IPS-18a (cell line): ENCODE results near the gene KAZALD1.

Experiments used
- H3K27ac ChIP-seq: one replicate; pipeline ENCODE4 v1.5.1; 2013; ENCODE audit warnings: low read length
- H3K27me3 ChIP-seq: one replicate; pipeline ENCODE4 v1.6.1; 2013; ENCODE audit warnings: mild to moderate bottlenecking, low read length; ENCODE audit not compliant: control insufficient read depth, insufficient read depth
- H3K36me3 ChIP-seq: one replicate; pipeline ENCODE4 v1.6.1; 2013; ENCODE audit warnings: low read depth, low read length; ENCODE audit not compliant: control insufficient read depth
- H3K4me1 ChIP-seq: one replicate; pipeline ENCODE4 v1.6.1; 2013; ENCODE audit warnings: low read depth, low read length; ENCODE audit not compliant: control insufficient read depth
- H3K4me3 ChIP-seq: one replicate; pipeline ENCODE4 v1.5.1; 2013; ENCODE audit warnings: low read length
- H3K9ac ChIP-seq: one replicate; pipeline ENCODE4 v1.6.1; 2013; ENCODE audit warnings: mild to moderate bottlenecking, low read length, moderate library complexity
- H3K9me3 ChIP-seq: one replicate; pipeline ENCODE4 v1.6.1; 2013; ENCODE audit warnings: low read depth, low read length; ENCODE audit not compliant: control insufficient read depth

The KAZALD1 gene

GRCh38 chr10:101054351-101054750 is 7.4 kb upstream of the KAZALD1 start:
- H3K9me3 ChIP-seq: no peaks in the 10 kb centered on the region
- no peak overlapping the region for H3K4me3 ChIP-seq
- no peak overlapping the region for H3K27ac ChIP-seq
- peaks cover 38% of the 10 kb centered on the region for H3K27me3 ChIP-seq
- H3K4me1 ChIP-seq: no peaks in the 10 kb centered on the region
- no peak overlapping the region for H3K9ac ChIP-seq
- H3K36me3 ChIP-seq: no peaks in the 10 kb centered on the region

DNA sequence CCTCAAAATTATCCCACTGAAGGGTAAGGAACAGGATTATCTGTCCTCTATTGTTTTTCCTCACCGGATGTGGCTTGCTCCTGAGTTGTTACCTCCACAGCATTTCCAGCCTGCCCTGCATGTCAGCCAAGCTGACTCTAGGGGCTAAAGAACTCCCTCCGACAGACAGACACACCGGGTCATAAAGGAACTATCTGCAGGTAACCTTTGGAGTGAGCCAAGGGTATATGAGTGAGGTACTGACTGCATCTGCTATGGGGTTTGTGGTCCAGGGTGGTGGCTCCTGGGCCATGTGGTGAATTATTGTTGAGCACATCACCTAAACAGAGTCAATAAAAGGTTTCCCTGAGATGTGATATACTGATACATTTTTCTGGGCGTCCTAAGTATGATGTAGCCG is 6.9 kb upstream of the KAZALD1 start:
- no peaks in the 10 kb centered on the region for H3K36me3 ChIP-seq
- H3K4me3 ChIP-seq: no peak overlapping the region
- peaks cover 4% of the 10 kb centered on the region for H3K4me1 ChIP-seq
- H3K27me3 ChIP-seq: peaks cover 32% of the 10 kb centered on the region
- H3K9ac ChIP-seq: no peak overlapping the region
- no peaks in the 10 kb centered on the region for H3K9me3 ChIP-seq
- H3K27ac ChIP-seq: no peak overlapping the region

DNA sequence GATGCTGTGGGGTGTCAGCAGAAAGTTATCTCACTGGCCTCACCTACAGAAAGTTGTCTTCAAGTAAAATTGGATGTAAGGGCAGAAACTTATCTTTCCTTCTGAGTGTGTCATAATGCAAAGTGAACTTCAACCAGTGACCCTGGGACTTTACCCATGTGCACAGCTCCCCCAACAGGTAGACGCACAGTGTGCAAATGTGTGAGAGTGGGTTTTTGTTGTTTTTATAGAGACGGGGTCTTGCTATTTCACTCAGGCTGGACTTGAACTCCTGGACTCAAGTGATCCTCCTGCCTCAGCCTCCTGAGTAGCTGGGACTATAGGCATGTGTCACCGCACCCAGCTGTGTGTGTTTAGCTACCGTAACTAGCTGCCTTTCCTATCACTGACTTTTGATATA is 6.4 kb upstream of the KAZALD1 start:
- Histone ChIP-seq H3K9ac (no peak overlapping the region), H3K4me1 (peaks cover 4% of the 10 kb centered on the region), H3K36me3 (no peaks in the 10 kb centered on the region)

DNA sequence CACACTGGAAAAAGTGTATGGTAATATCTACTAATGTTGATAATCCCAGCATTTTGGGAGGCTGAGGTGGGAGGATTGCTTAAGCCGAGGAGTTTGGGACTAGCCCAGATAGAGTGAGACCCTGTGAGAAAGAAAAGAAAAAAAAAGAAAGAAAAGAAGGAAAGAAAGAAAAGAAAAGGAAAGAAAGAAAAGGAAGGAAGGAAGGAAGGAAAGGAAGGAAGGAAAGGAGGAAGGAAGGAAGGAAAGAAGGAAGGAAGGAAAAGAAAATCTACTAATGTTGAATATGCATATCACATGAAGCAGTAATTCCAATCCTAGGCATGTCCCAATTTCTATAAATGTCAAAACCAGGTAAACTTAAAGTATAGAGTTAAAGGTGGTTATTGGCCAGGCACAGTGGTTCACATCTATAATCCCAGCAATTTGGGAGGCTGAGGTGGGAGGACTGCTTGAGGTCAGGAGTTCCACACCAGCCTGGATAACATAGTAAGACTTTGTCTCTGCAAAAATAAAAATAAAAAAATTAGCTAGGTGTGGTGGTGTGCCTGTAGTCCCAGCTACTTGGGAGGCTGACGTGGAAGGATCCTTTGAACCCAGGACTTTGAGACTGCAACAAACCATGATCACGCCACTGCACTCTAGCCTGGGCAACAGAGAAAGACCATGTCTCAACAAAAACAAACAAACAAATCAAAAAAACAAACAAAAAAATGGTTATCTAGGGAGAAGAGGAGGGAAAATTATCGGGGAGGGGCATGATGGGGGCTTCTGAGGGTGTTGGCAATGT is 5.2 kb upstream of the KAZALD1 start:
- Histone ChIP-seq H3K9me3 (no peaks in the 10 kb centered on the region), H3K9ac (no peak overlapping the region), H3K27me3 (peaks cover 21% of the 10 kb centered on the region), H3K36me3 (no peaks in the 10 kb centered on the region), H3K4me3 (no peak overlapping the region), H3K27ac (no peak overlapping the region), H3K4me1 (peaks cover 4% of the 10 kb centered on the region)

More for the DNA sequence above, 6.4 kb upstream of the KAZALD1 start:
- peaks cover 27% of the 10 kb centered on the region for H3K27me3 ChIP-seq
- no peaks in the 10 kb centered on the region for H3K9me3 ChIP-seq
- H3K27ac ChIP-seq: no peak overlapping the region
- H3K4me3 ChIP-seq: no peak overlapping the region

DNA sequence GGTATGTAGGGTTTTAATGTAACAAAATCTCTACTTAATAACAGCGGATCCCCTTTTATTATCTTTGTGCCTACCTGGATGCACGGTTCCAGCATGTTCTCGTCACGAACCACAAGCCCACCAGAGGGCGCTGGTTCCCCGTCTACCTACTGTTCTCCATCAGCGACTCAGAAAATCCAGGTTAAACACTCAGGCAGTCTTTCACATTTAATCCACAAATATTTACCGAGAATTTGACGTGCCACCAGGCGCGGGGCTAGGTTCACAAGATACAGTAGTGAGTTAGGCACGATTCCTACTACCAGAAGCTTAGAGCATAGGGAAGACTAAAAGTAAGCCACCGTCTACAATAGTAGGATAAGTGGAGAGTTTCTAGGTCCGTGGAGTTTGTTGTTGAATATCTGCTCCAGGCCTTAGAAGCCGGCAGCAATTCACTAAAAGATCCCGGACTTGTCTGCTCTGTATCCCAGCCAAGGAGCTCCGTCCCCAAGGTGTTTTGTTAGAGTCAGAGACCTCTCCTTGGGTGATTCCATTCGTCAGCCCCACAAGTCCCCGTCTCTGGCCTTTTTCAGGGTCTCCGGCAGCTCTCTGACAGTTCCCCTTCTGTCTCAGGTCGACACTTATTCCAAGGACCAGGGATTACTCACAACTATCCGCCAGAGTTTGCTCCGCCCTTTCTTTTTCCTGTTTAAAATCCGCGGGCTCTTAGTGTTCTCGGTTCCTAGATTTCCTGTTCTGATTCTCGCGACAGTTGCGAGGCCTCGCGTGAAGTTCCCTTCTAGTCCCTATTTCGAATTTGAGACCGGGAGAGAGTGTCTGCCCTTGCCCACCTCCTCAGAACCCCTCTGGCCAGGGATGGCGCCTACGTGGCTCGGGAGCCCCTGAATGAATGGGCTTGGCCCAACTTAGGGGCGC is 1.5 kb upstream of the KAZALD1 start:
- Histone ChIP-seq H3K36me3 (no peaks in the 10 kb centered on the region), H3K4me1 (peaks cover 22% of the 10 kb centered on the region), H3K9ac (peak overlapping the region; percentile 87), H3K4me3 (peak overlapping the region; percentile 89), H3K27ac (peak overlapping the region; percentile 38), H3K9me3 (no peaks in the 10 kb centered on the region), H3K27me3 (peaks cover 43% of the 10 kb centered on the region)

- H3K9me3 ChIP-seq: no peaks in the 10 kb centered on the region
- H3K27me3 ChIP-seq: peaks cover 51% of the 10 kb centered on the region
- no peaks in the 10 kb centered on the region for H3K36me3 ChIP-seq
- peaks cover 22% of the 10 kb centered on the region for H3K4me1 ChIP-seq
- H3K27ac ChIP-seq: peak overlapping the region; percentile 38
- H3K9ac ChIP-seq: peak overlapping the region; percentile 87
- H3K4me3 ChIP-seq: peak overlapping the region; percentile 89
These were observed 702 bp upstream of the KAZALD1 start for GRCh38 chr10:101060951-101061623.

DNA sequence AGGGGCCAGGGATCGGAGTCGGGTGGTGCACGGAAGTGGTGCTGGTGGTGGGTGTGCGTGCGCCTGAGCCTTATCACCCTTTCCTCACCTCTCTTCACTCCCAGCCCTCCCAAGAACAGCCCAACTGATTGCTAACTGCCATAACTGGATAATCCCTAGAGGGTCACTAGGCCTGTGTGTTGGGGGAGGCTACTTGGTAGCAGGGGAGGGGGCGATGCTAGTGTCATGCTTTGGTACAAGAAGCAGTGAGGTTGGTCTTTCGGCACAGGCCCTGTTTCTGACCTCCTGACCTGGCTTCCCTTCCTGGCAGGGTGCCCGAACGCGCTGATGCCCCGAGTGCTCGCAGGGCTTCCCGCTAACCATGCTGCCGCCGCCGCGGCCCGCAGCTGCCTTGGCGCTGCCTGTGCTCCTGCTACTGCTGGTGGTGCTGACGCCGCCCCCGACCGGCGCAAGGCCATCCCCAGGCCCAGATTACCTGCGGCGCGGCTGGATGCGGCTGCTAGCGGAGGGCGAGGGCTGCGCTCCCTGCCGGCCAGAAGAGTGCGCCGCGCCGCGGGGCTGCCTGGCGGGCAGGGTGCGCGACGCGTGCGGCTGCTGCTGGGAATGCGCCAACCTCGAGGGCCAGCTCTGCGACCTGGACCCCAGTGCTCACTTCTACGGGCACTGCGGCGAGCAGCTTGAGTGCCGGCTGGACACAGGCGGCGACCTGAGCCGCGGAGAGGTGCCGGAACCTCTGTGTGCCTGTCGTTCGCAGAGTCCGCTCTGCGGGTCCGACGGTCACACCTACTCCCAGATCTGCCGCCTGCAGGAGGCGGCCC is 652 bp downstream of the KAZALD1 start:
- peaks cover 64% of the 10 kb centered on the region for H3K27me3 ChIP-seq
- no peaks in the 10 kb centered on the region for H3K36me3 ChIP-seq
- no peaks in the 10 kb centered on the region for H3K9me3 ChIP-seq
- no peak overlapping the region for H3K9ac ChIP-seq
- H3K4me1 ChIP-seq: peaks cover 22% of the 10 kb centered on the region
- H3K4me3 ChIP-seq: peak overlapping the region; percentile 89
- H3K27ac ChIP-seq: no peak overlapping the region

- no peak overlapping the region for H3K27ac ChIP-seq
- H3K9ac ChIP-seq: no peak overlapping the region
These were observed 1.3 kb downstream of the KAZALD1 start for GRCh38 chr10:101063050-101063525.

GRCh38 chr10:101063548-101064414 is 2.0 kb downstream of the KAZALD1 start:
- Histone ChIP-seq H3K36me3 (no peaks in the 10 kb centered on the region), H3K4me1 (peaks cover 22% of the 10 kb centered on the region), H3K27ac (no peak overlapping the region), H3K9ac (no peak overlapping the region), H3K9me3 (no peaks in the 10 kb centered on the region), H3K4me3 (no peak overlapping the region), H3K27me3 (peaks cover 70% of the 10 kb centered on the region)

More at GRCh38 chr10:101063050-101063525, 1.3 kb downstream of the KAZALD1 start:
- no peaks in the 10 kb centered on the region for H3K9me3 ChIP-seq
- no peaks in the 10 kb centered on the region for H3K36me3 ChIP-seq
- H3K27me3 ChIP-seq: peaks cover 70% of the 10 kb centered on the region
- H3K4me1 ChIP-seq: peaks cover 22% of the 10 kb centered on the region
- H3K4me3 ChIP-seq: peak overlapping the region; percentile 89

DNA sequence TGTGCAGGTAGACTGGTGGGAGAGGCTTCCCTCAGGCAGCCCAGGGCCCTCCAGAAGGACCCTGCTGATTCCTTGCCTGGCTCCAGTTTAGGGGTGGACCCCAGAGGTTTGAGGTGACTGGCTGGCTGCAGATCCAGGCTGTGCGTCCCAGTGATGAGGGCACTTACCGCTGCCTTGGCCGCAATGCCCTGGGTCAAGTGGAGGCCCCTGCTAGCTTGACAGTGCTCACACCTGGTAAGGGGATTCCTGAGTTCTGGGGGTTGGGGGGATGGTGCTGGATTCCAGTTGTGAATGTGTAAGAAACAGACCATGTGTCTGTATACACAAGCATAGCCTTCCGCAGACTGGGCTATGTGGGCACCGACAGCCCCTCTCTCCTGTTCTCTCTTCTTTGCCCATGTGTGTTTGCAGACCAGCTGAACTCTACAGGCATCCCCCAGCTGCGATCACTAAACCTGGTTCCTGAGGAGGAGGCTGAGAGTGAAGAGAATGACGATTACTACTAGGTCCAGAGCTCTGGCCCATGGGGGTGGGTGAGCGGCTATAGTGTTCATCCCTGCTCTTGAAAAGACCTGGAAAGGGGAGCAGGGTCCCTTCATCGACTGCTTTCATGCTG is 2.7 kb downstream of the KAZALD1 start:
- no peaks in the 10 kb centered on the region for H3K9me3 ChIP-seq
- no peaks in the 10 kb centered on the region for H3K36me3 ChIP-seq
- no peak overlapping the region for H3K27ac ChIP-seq
- peaks cover 70% of the 10 kb centered on the region for H3K27me3 ChIP-seq
- H3K4me1 ChIP-seq: peaks cover 22% of the 10 kb centered on the region
- H3K4me3 ChIP-seq: no peak overlapping the region
- H3K9ac ChIP-seq: no peak overlapping the region
